PC-3 (cell line): ENCODE results near the gene ST6GALNAC3.

Source experiments
- EZH2phosphoT487 ChIP-seq: fragments of 300-600 bp; sonication (generic); IDR thresholded peaks from 2 replicates; pipeline ENCODE4 v1.6.1; 2018; ENCODE audit warnings: mild to moderate bottlenecking, antibody characterized with exemption, low read length, borderline replicate concordance
- TF ChIP-seq, protein P1 (sequence below): fragments of 300-600 bp; sonication (generic); conservative IDR thresholded peaks from 2 replicates; pipeline ENCODE4 v1.5.1; 2017; ENCODE audit warnings: antibody characterized with exemption, low read depth, mild to moderate bottlenecking, low read length

DNA sequence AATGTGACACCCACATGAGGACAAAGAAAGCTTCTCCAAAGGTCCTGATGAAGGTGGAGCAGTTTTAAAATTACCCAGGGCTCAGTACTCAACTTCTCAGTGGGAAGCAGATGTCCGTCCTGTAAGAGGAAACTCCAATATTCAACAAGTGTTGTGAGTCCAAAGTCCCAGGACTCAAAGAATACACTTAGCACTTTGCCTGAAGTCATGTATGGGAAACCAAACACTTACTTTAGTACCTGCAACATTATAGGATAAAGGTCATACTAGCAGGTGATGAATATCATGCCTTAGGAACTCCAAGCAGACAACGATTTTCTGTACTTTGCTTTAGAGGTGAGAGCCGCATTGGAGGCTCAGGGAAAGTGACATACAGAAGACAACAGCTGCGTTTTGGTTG, 37.2 kb upstream of the ST6GALNAC3 start:
- no peak for TF ChIP-seq EZH2phosphoT487
- TF ChIP-seq, protein P1, sequence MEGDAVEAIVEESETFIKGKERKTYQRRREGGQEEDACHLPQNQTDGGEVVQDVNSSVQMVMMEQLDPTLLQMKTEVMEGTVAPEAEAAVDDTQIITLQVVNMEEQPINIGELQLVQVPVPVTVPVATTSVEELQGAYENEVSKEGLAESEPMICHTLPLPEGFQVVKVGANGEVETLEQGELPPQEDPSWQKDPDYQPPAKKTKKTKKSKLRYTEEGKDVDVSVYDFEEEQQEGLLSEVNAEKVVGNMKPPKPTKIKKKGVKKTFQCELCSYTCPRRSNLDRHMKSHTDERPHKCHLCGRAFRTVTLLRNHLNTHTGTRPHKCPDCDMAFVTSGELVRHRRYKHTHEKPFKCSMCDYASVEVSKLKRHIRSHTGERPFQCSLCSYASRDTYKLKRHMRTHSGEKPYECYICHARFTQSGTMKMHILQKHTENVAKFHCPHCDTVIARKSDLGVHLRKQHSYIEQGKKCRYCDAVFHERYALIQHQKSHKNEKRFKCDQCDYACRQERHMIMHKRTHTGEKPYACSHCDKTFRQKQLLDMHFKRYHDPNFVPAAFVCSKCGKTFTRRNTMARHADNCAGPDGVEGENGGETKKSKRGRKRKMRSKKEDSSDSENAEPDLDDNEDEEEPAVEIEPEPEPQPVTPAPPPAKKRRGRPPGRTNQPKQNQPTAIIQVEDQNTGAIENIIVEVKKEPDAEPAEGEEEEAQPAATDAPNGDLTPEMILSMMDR, result no peak
